Skeletal muscle satellite cell (primary cell): ENCODE results near the gene TYMS.

Experiments
- H3K27me3 ChIP-seq: 2 replicates; pipeline ENCODE4 v1.7.0; 2013; ENCODE audit warnings: low read length; ENCODE audit not compliant: control insufficient read depth, insufficient read depth
- H3K36me3 ChIP-seq: 2 replicates; pipeline ENCODE4 v1.7.0; 2013; ENCODE audit warnings: mild to moderate bottlenecking, control low read depth, low read length; ENCODE audit not compliant: insufficient read depth
- H3K4me1 ChIP-seq: 2 replicates; pipeline ENCODE4 v1.7.0; 2013; ENCODE audit warnings: low read length; ENCODE audit not compliant: control insufficient read depth, insufficient read depth
- H3K4me2 ChIP-seq: 2 replicates; pipeline ENCODE4 v1.7.0; 2013; ENCODE audit warnings: mild to moderate bottlenecking, low read length
- H3K4me3 ChIP-seq: 2 replicates; pipeline ENCODE4 v1.7.0; 2013; ENCODE audit warnings: low read length
- H3K9ac ChIP-seq: 2 replicates; pipeline ENCODE4 v1.7.0; 2013; ENCODE audit warnings: mild to moderate bottlenecking, low read depth, low read length, moderate library complexity
- H3K9me3 ChIP-seq: replicated peaks from 2 replicates; pipeline ENCODE4 v1.7.0; 2013; ENCODE audit warnings: mild to moderate bottlenecking, control low read depth, low read length

The TYMS gene

GRCh38 chr18:622289-622688 is 35.2 kb upstream of the TYMS start:
- H3K4me1 ChIP-seq, result no peaks in the 10 kb centered on the region
- no peaks in the 10 kb centered on the region for H3K9me3 ChIP-seq
- peaks cover 28% of the 10 kb centered on the region for H3K27me3 ChIP-seq
- H3K36me3 ChIP-seq, result no peaks in the 10 kb centered on the region
- no peak overlapping the region for H3K4me3 ChIP-seq
- no peak overlapping the region for H3K4me2 ChIP-seq
- H3K9ac ChIP-seq, result no peak overlapping the region

- H3K4me3 ChIP-seq, result no peak overlapping the region
- peaks cover 29% of the 10 kb centered on the region for H3K27me3 ChIP-seq
- no peaks in the 10 kb centered on the region for H3K9me3 ChIP-seq
- no peaks in the 10 kb centered on the region for H3K4me1 ChIP-seq
- no peak overlapping the region for H3K9ac ChIP-seq
- H3K4me2 ChIP-seq, result no peak overlapping the region
- H3K36me3 ChIP-seq, result no peaks in the 10 kb centered on the region
These were observed 33.5 kb upstream of the TYMS start for GRCh38 chr18:623761-624620.

GRCh38 chr18:627231-627630 is 30.2 kb upstream of the TYMS start:
- no peak overlapping the region for H3K4me3 ChIP-seq
- H3K4me2 ChIP-seq, result no peak overlapping the region
- peaks cover 16% of the 10 kb centered on the region for H3K27me3 ChIP-seq
- no peak overlapping the region for H3K9ac ChIP-seq
- no peaks in the 10 kb centered on the region for H3K9me3 ChIP-seq
- H3K36me3 ChIP-seq, result no peaks in the 10 kb centered on the region
- no peaks in the 10 kb centered on the region for H3K4me1 ChIP-seq

GRCh38 chr18:629269-630150 is 27.9 kb upstream of the TYMS start:
- no peak overlapping the region for H3K4me2 ChIP-seq
- H3K4me3 ChIP-seq, result no peak overlapping the region
- no peaks in the 10 kb centered on the region for H3K9me3 ChIP-seq
- no peaks in the 10 kb centered on the region for H3K4me1 ChIP-seq
- H3K9ac ChIP-seq, result no peak overlapping the region
- H3K36me3 ChIP-seq, result no peaks in the 10 kb centered on the region
- H3K27me3 ChIP-seq, result peaks cover 9% of the 10 kb centered on the region

- Histone ChIP-seq H3K36me3 (no peaks in the 10 kb centered on the region), H3K4me1 (no peaks in the 10 kb centered on the region), H3K27me3 (peaks cover 9% of the 10 kb centered on the region), H3K9ac (no peak overlapping the region), H3K9me3 (no peaks in the 10 kb centered on the region), H3K4me3 (no peak overlapping the region), H3K4me2 (no peak overlapping the region)
These were observed 25.9 kb upstream of the TYMS start for GRCh38 chr18:631560-631959.

- H3K4me3 ChIP-seq, result no peak overlapping the region
These were observed 22.9 kb upstream of the TYMS start for GRCh38 chr18:634551-635045.

GRCh38 chr18:635171-635570 is 22.3 kb upstream of the TYMS start:
- Histone ChIP-seq H3K27me3 (no peaks in the 10 kb centered on the region), H3K4me3 (no peak overlapping the region), H3K4me1 (no peaks in the 10 kb centered on the region), H3K9ac (no peak overlapping the region), H3K36me3 (no peaks in the 10 kb centered on the region), H3K4me2 (no peak overlapping the region), H3K9me3 (no peaks in the 10 kb centered on the region)

More at GRCh38 chr18:634551-635045, 22.9 kb upstream of the TYMS start:
- Histone ChIP-seq H3K4me1 (no peaks in the 10 kb centered on the region), H3K9ac (no peak overlapping the region), H3K36me3 (no peaks in the 10 kb centered on the region), H3K9me3 (no peaks in the 10 kb centered on the region), H3K4me2 (no peak overlapping the region), H3K27me3 (no peaks in the 10 kb centered on the region)

GRCh38 chr18:641224-641623 is 16.2 kb upstream of the TYMS start:
- Histone ChIP-seq H3K4me2 (no peak overlapping the region), H3K4me3 (no peak overlapping the region), H3K4me1 (no peaks in the 10 kb centered on the region), H3K9me3 (no peaks in the 10 kb centered on the region), H3K36me3 (no peaks in the 10 kb centered on the region), H3K27me3 (peaks cover 4% of the 10 kb centered on the region), H3K9ac (no peak overlapping the region)

- no peaks in the 10 kb centered on the region for H3K4me1 ChIP-seq
- no peaks in the 10 kb centered on the region for H3K36me3 ChIP-seq
- no peaks in the 10 kb centered on the region for H3K9me3 ChIP-seq
- H3K4me3 ChIP-seq, result no peak overlapping the region
- peaks cover 4% of the 10 kb centered on the region for H3K27me3 ChIP-seq
- no peak overlapping the region for H3K9ac ChIP-seq
- H3K4me2 ChIP-seq, result no peak overlapping the region
These were observed 13.0 kb upstream of the TYMS start for GRCh38 chr18:644395-645004.

GRCh38 chr18:647304-647703 is 10.1 kb upstream of the TYMS start:
- Histone ChIP-seq H3K27me3 (peaks cover 4% of the 10 kb centered on the region), H3K4me3 (no peak overlapping the region), H3K36me3 (no peaks in the 10 kb centered on the region), H3K4me2 (no peak overlapping the region), H3K4me1 (peaks cover 3% of the 10 kb centered on the region), H3K9me3 (no peaks in the 10 kb centered on the region), H3K9ac (no peak overlapping the region)

- Histone ChIP-seq H3K36me3 (no peaks in the 10 kb centered on the region), H3K4me1 (peaks cover 3% of the 10 kb centered on the region), H3K4me3 (no peak overlapping the region), H3K4me2 (no peak overlapping the region), H3K9ac (no peak overlapping the region), H3K27me3 (peaks cover 3% of the 10 kb centered on the region), H3K9me3 (no peaks in the 10 kb centered on the region)
These were observed 8.1 kb upstream of the TYMS start for GRCh38 chr18:649341-649740.
